Adrenal gland (tissue), 12 donors: Measurements from ENCODE around the gene ARX. TPM values are rescaled to one million over a fixed set of nuclear protein-coding genes. Genes with fewer than 3 reads are reported as not detected.

Experiments used
- DNase-seq, 7 donors: peaks; one replicate each; pipeline ENCODE4 v3.0.0-alpha.2; 2019 to 2020
- H3K27ac ChIP-seq, 5 donors: fragments of 200-600 bp; sonication (generic) in 4 of 5; 1 replicate in 3 of 5; 2 replicates in 2 of 5; pipeline versions ENCODE4 v1.5.1 to v1.8.0; 2016 to 2020; ENCODE audit warnings: mild to moderate bottlenecking in 1 of 5
- H3K27me3 ChIP-seq: fragments of 200-600 bp; 2 replicates; pipeline ENCODE4 v1.8.0; 2021
- H3K36me3 ChIP-seq, 2 donors: fragments of 200-600 bp; replicated peaks in 1 of 2; 1 replicate in 1 of 2; 2 replicates in 1 of 2; pipeline versions ENCODE4 v1.5.1 to v1.8.0; 2018 to 2022
- H3K4me1 ChIP-seq, 2 donors: fragments of 200-600 bp; replicated peaks in 1 of 2; 1 replicate in 1 of 2; 2 replicates in 1 of 2; pipeline versions ENCODE4 v1.5.1 to v1.8.0; 2018 to 2021
- H3K4me3 ChIP-seq, 4 donors: fragments of 200-600 bp; sonication (generic) in 3 of 4; one replicate each; pipeline ENCODE4 v1.5.1; 2016 to 2018
- H3K9me3 ChIP-seq, 3 donors: fragments of 200-600 bp; sonication (generic) in 1 of 3; replicated peaks in 1 of 3; 1 replicate in 2 of 3; 2 replicates in 1 of 3; pipeline versions ENCODE4 v1.5.1 to v1.8.0; 2016 to 2021
- CTCF ChIP-seq, 6 experiments: fragments of 450-650 bp in 4 of 6; fragments of 200-600 bp in 2 of 6; sonication (generic) in 1 of 6; IDR thresholded peaks; 1 replicate in 5 of 6; 2 replicates in 1 of 6; pipeline versions ENCODE4 v1.5.1 to v1.8.0; 2016 to 2021; ENCODE audit warnings: antibody characterized with exemption in 6 of 6, mild to moderate bottlenecking in 2 of 6, moderate library complexity in 1 of 6
- POLR2A ChIP-seq, 2 donors: fragments of 450-650 bp; IDR thresholded peaks; one replicate each; pipeline ENCODE4 v1.6.1; 2017; ENCODE audit warnings: antibody characterized with exemption in 2 of 2, mild to moderate bottlenecking in 2 of 2, moderate library complexity in 1 of 2
- WGBS, 4 donors: extraction: QIAGEN DNeasy Blood & Tissue Kit in 2 of 4; methylation state at CpG; one replicate each; pipeline versions ENCODE4 v1.1.5 to v1.1.7; 2013 to 2017; 5-methylcytosine and 5-hydroxymethylcytosine counted together
- intact Hi-C, 2 donors: fragments of 100-400 bp; cut with DNase I; formaldehyde crosslinking; loops; one replicate each; pipeline versions ENCODE4 v1.14.1 to v1.15.0; 2022 to 2023
- polyA plus RNA-seq, 3 donors: library from polyadenylated mRNA; stranded (reverse); fragments of 200-250 nt in 2 of 3; fragments of 350-450 nt in 1 of 3; fragmentation: Illumina TruSeq in 1 of 3; extraction: RNeasy Lipid Tissue Mini Kit (QIAGEN cat#74804) in 1 of 3; gene quantifications; one replicate each; pipeline ENCODE4 v1.2.3, GENCODE V29; 2013 to 2014
- total RNA-seq, 9 donors: library from RNA; depleted of rRNA in 4 of 9; stranded (reverse); fragments of >200 nt in 4 of 9; fragments of 120-200 nt in 1 of 9; fragmentation: NEBNext Ultra II Directional in 1 of 9; extraction: Animal tissue kit (Norgen Biotek cat#: 25700) in 1 of 9; gene quantifications; one replicate each; pipeline versions ENCODE4 v1.1.0 to v1.2.4, GENCODE V29; 2013 to 2023
- donor health status: healthy with polysubstance abuse.
- donor health status: Bipolar disorder and iron deficiency.
- donor health status: DM: yes; HTN: yes; CAD: no.
- donor health status: DM: no; HTN: no; CAD: no.
- donor health status: DM: no; HTN: no; CAD: no.
- donor health status: DM: yes; HTN: yes; CAD: no.

Gene ARX
- total and polyA plus RNA-seq, 12 donors, result 0.06 TPM; not detected in 11

- no peak for DNase-seq
- intact Hi-C loops, result no loop called here
- Histone ChIP-seq H3K4me1 (no peaks in the 10 kb centered on the region), H3K27me3 (peaks cover 6% of the 10 kb centered on the region), H3K27ac (no peak overlapping the region), H3K9me3 (no peaks in the 10 kb centered on the region), H3K36me3 (no peaks in the 10 kb centered on the region), H3K4me3 (no peak overlapping the region)
- WGBS, 4 donors, result 72 to 89% (median 84%) methylated on average over 2 to 3 of the region's 3 CpGs
- no peak for TF ChIP-seq POLR2A (IDR thresholded peaks at IDR 0.05)
- no peak for TF ChIP-seq CTCF (IDR thresholded peaks at IDR 0.05)
These were observed 19.1 kb upstream of the ARX start for GRCh38 chrX:25034889-25035288.

DNA sequence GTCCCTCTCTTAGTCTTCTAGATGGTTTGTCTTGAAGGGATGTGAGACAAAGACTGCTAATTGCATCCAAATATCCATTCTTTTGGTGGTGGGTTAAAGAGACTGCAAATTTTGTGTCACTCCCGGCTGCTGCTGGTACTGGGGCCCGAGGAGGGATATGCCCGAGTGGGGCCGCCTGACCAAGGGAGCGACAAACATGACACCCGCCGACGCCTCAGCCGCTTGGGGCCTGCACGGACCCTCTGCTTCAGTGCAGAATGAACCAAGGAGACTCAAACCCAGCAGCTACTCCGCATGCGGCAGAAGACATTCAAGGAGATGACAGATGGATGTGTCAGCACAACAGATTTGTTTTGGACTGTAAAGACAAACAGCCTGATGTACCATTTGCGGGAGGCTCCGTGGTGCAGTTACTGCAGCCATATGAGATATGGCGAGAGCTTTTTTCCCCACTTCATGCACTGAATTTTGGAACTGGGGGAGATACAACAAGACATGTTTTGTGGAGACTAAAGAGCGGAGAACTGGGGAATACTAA, 13.6 kb upstream of the ARX start:
- Histone ChIP-seq H3K27ac (no peak overlapping the region), H3K36me3 (no peaks in the 10 kb centered on the region), H3K4me3 (no peak overlapping the region), H3K9me3 (no peaks in the 10 kb centered on the region), H3K4me1 (no peaks in the 10 kb centered on the region), H3K27me3 (peaks cover 17% of the 10 kb centered on the region)
- intact Hi-C loops, result no loop called here
- TF ChIP-seq CTCF (IDR thresholded peaks at IDR 0.05), result no peak
- no peak for TF ChIP-seq POLR2A (IDR thresholded peaks at IDR 0.05)
- DNase-seq, result no peak
- 81 to 86% (median 85%) methylated on average over 16 of the region's 16 CpGs for WGBS, 4 donors

- Histone ChIP-seq H3K4me1 (no peaks in the 10 kb centered on the region), H3K9me3 (no peaks in the 10 kb centered on the region), H3K4me3 (no peak overlapping the region), H3K36me3 (no peaks in the 10 kb centered on the region), H3K27ac (no peak overlapping the region), H3K27me3 (peaks cover 23% of the 10 kb centered on the region)
- TF ChIP-seq CTCF (IDR thresholded peaks at IDR 0.05) (no peak), POLR2A (IDR thresholded peaks at IDR 0.05) (no peak)
- DNase-seq, result no peak
- 69 to 82% (median 77%) methylated on average over 7 of the region's 7 CpGs for WGBS, 4 donors
- intact Hi-C loops, result no loop called here
These were observed 13.0 kb upstream of the ARX start for GRCh38 chrX:25028726-25029125.

GRCh38 chrX:25026576-25026975, 10.8 kb upstream of the ARX start:
- WGBS, 4 donors, result 41 to 47% (median 44%) methylated on average over 6 of the region's 6 CpGs
- Histone ChIP-seq H3K27me3 (peaks cover 38% of the 10 kb centered on the region), H3K4me3 (no peak overlapping the region), H3K27ac (no peak overlapping the region), H3K4me1 (no peaks in the 10 kb centered on the region), H3K9me3 (no peaks in the 10 kb centered on the region), H3K36me3 (no peaks in the 10 kb centered on the region)
- intact Hi-C loops, result no loop called here
- no peak for DNase-seq
- no peak for TF ChIP-seq CTCF (IDR thresholded peaks at IDR 0.05)
- TF ChIP-seq POLR2A (IDR thresholded peaks at IDR 0.05), result no peak
